K562 (cell line): ENCODE results near the gene SGIP1. TPM values are rescaled to one million over a fixed set of nuclear protein-coding genes. Genes with fewer than 3 reads are reported as not detected.

Source experiments
- ATAC-seq: fragments of 200-7000 bp; cut with Tn5 transposase; 3 replicates; pipeline ENCODE4 v1.9.1; 2020; ENCODE audit warnings: moderate library complexity
- BruUV-seq: library from RNA; stranded (reverse); fragments of 400-500 nt; replicated peaks from 2 replicates; lab custom pipeline; 2021; lab: Mats Ljungman, UMichigan
- CTCF ChIA-PET: fragments of 300-600 bp; formaldehyde crosslinking; extraction: SDS; loops from one replicate; lab custom pipeline; 2021; ENCODE audit warnings: low intra/inter-chr PET ratio; lab: Yijun Ruan, JAX
- POLR2A ChIA-PET: fragments of 300-600, 350-650 bp; sonication (Branson Sonifier 250); formaldehyde crosslinking; extraction: SDS; loops from one replicate; lab custom pipeline; 2021; ENCODE audit warnings: antibody characterized with exemption, inconsistent platforms; lab: Yijun Ruan, JAX
- DNase-seq, 4 experiments: peaks; one replicate each; pipeline versions ENCODE4 v3.0.0 to v3.0.0-alpha.2; 2011 to 2018; ENCODE audit warnings: low spot score in 3 of 4, mixed read lengths in 3 of 4; ENCODE audit errors: extremely low read depth in 1 of 4
- FAIRE-seq: peaks from 2 replicates; lab custom pipeline; 2011; peaks lifted over from hg19 to GRCh38; lab: Jason Lieb, UNC
- H2AFZ ChIP-seq: 2 replicates; pipeline ENCODE4 v1.6.0; 2011; ENCODE audit warnings: low read depth, low read length, control low read depth, inconsistent platforms
- H3K27ac ChIP-seq: fragments of 200-600 bp; 3 replicates; pipeline ENCODE4 v1.8.0; 2011; ENCODE audit warnings: low read depth, mild to moderate bottlenecking, control low read depth, inconsistent platforms, low read length, moderate library complexity, mixed read lengths; ENCODE audit errors: extremely low read depth
- H3K27me3 ChIP-seq, 2 experiments: fragments of 300-600 bp in 1 of 2; 2 replicates in 1 of 2; 3 replicates in 1 of 2; pipeline versions ENCODE4 v1.6.0 to v1.8.0; 2011; ENCODE audit warnings: inconsistent platforms in 2 of 2, low read length in 2 of 2, mild to moderate bottlenecking in 1 of 2, mixed read lengths in 1 of 2, moderate library complexity in 1 of 2; ENCODE audit not compliant: control insufficient read depth in 2 of 2, insufficient read depth in 2 of 2
- H3K36me3 ChIP-seq: fragments of 300-600 bp; 3 replicates; pipeline ENCODE4 v1.8.0; 2011; ENCODE audit warnings: mild to moderate bottlenecking, low read length, inconsistent platforms; ENCODE audit not compliant: control insufficient read depth, insufficient read depth
- H3K4me1 ChIP-seq, 2 experiments: fragments of 200-600 bp in 1 of 2; replicated peaks in 1 of 2; 2 replicates in 1 of 2; 3 replicates in 1 of 2; pipeline versions ENCODE4 v1.5.1 to v1.8.0; 2011; ENCODE audit warnings: inconsistent platforms in 2 of 2, low read length in 2 of 2, mild to moderate bottlenecking in 1 of 2, mixed read lengths in 1 of 2, moderate library complexity in 1 of 2; ENCODE audit not compliant: control insufficient read depth in 2 of 2, insufficient read depth in 2 of 2
- H3K4me2 ChIP-seq: 2 replicates; pipeline ENCODE4 v1.6.1; 2011; ENCODE audit warnings: low read length, control low read depth, inconsistent platforms, mixed read lengths; ENCODE audit not compliant: insufficient read depth
- H3K4me3 ChIP-seq: fragments of 200-600 bp; sonication (generic), shearing (Covaris generic); 2 replicates; pipeline ENCODE4 v1.5.1; 2016; ENCODE audit warnings: control low read depth, inconsistent platforms
- H3K79me2 ChIP-seq: fragments of 200-600 bp; 3 replicates; pipeline ENCODE4 v1.8.0; 2011; ENCODE audit warnings: low read length, inconsistent platforms; ENCODE audit not compliant: control insufficient read depth, insufficient read depth
- H3K9ac ChIP-seq, 2 experiments: 2 replicates each; pipeline versions ENCODE4 v1.6.0 to v1.6.1; 2011; ENCODE audit warnings: low read depth in 2 of 2, low read length in 2 of 2, control low read depth in 1 of 2, inconsistent platforms in 1 of 2, mild to moderate bottlenecking in 1 of 2, mixed read lengths in 1 of 2; ENCODE audit not compliant: insufficient read depth in 1 of 2
- H3K9me1 ChIP-seq: one replicate; pipeline ENCODE4 v1.6.0; 2011; ENCODE audit warnings: inconsistent platforms, mild to moderate bottlenecking, low read length, moderate library complexity; ENCODE audit not compliant: control insufficient read depth, insufficient read depth
- H3K9me3 ChIP-seq: replicated peaks from 2 replicates; pipeline ENCODE4 v1.5.1; 2011; ENCODE audit warnings: low read depth, low read length, inconsistent platforms; ENCODE audit not compliant: control insufficient read depth, insufficient read depth
- H4K20me1 ChIP-seq: replicated peaks from 2 replicates; pipeline ENCODE4 v1.6.1; 2011; ENCODE audit warnings: low read length, inconsistent platforms, mixed read lengths; ENCODE audit not compliant: control insufficient read depth, insufficient read depth
- E2F8 ChIP-seq: fragments of 450-650 bp; IDR thresholded peaks from 2 replicates; pipeline ENCODE4 v1.7.1; 2018; ENCODE audit warnings: mild to moderate bottlenecking, low read depth; ENCODE audit not compliant: partially characterized antibody
- ELF1 ChIP-seq: fragments of 200-800 bp; sonication (Bioruptor generic); IDR thresholded peaks from 2 replicates; pipeline ENCODE4 v1.6.1; 2016; ENCODE audit warnings: missing genetic modification characterization, missing compliant biosample characterization
- GTF2A2 ChIP-seq: IDR thresholded peaks from 2 replicates; pipeline ENCODE4 v1.6.1; 2016; ENCODE audit warnings: mild to moderate bottlenecking, missing genetic modification characterization, missing compliant biosample characterization
- JUND ChIP-seq, 2 experiments: IDR thresholded peaks; 2 replicates in 1 of 2; 3 replicates in 1 of 2; pipeline ENCODE4 v1.6.1; 2011; ENCODE audit warnings: borderline replicate concordance in 2 of 2, low read depth in 2 of 2, low read length in 2 of 2, improper control_type of control experiment in 1 of 2, missing biosample characterization in 1 of 2, missing genetic modification characterization in 1 of 2, missing genetic modification reagents in 1 of 2
- KDM1A ChIP-seq, 2 experiments: fragments of 450-650 bp; IDR thresholded peaks; 2 replicates each; pipeline ENCODE4 v1.6.1; 2016; ENCODE audit warnings: mild to moderate bottlenecking in 2 of 2
- KHSRP ChIP-seq: fragments of 450-650 bp; IDR thresholded peaks from 2 replicates; pipeline ENCODE4 v1.6.1; 2017
- KLF16 ChIP-seq: IDR thresholded peaks from 2 replicates; pipeline ENCODE4 v1.6.1; 2016; ENCODE audit warnings: antibody characterized with exemption
- NFIX ChIP-seq: fragments of 250-450 bp; sonication (Bioruptor Pico); IDR thresholded peaks from 2 replicates; pipeline ENCODE4 v1.4.0; 2020; ENCODE audit warnings: low read depth, mild to moderate bottlenecking, moderate library complexity
- NUFIP1 ChIP-seq: fragments of 450-650 bp; IDR thresholded peaks from 2 replicates; pipeline ENCODE4 v1.6.1; 2018; ENCODE audit not compliant: partially characterized antibody
- POLR2H ChIP-seq: IDR thresholded peaks from 2 replicates; pipeline ENCODE4 v1.6.1; 2016; ENCODE audit warnings: missing genetic modification characterization, low read depth, mild to moderate bottlenecking, control low read depth, missing compliant biosample characterization, moderate library complexity
- RHOXF2B ChIP-seq: fragments of 250-450 bp; sonication (Bioruptor Pico); conservative IDR thresholded peaks from 2 replicates; pipeline ENCODE4 v1.5.1; 2021
- SMAD4 ChIP-seq: fragments of 250-450 bp; sonication (Bioruptor Pico); conservative IDR thresholded peaks from 2 replicates; pipeline ENCODE4 v1.8.0; 2021; ENCODE audit warnings: inconsistent platforms, mild to moderate bottlenecking, moderate library complexity
- SMARCE1 ChIP-seq: fragments of 450-650 bp; IDR thresholded peaks from 2 replicates; pipeline ENCODE4 v1.7.1; 2016; ENCODE audit warnings: mild to moderate bottlenecking
- TARDBP ChIP-seq: fragments of 450-650 bp; IDR thresholded peaks from 2 replicates; pipeline ENCODE4 v1.6.1; 2016
- TRIM24 ChIP-seq, 2 experiments: fragments of 450-650 bp; IDR thresholded peaks; 2 replicates each; pipeline ENCODE4 v1.6.1; 2016
- YY1 ChIP-seq, 3 experiments: IDR thresholded peaks; 2 replicates each; pipeline ENCODE4 v1.6.1; 2011; ENCODE audit warnings: low read length in 2 of 3, mild to moderate bottlenecking in 2 of 3, moderate library complexity in 2 of 3, borderline replicate concordance in 1 of 3, control low read depth in 1 of 3, low read depth in 1 of 3; ENCODE audit not compliant: insufficient read depth in 3 of 3, insufficient replicate concordance in 2 of 3, control insufficient read depth in 1 of 3, insufficient read length in 1 of 3; ENCODE audit errors: extremely low read depth in 1 of 3
- ZNF436 ChIP-seq: fragments of 250-450, 450-650 bp; sonication (Bioruptor Pico); formaldehyde crosslinking; IDR thresholded peaks from 2 replicates; pipeline ENCODE4 v1.7.0; 2020; ENCODE audit warnings: mild to moderate bottlenecking
- WGBS: fragments of 100-300 bp; shearing (Covaris generic); methylation state at CpG from one replicate; pipeline ENCODE4 v1.1.6; 2016; ENCODE audit warnings: low coverage, mixed read lengths; ENCODE audit not compliant: insufficient coverage; ENCODE audit errors: missing lambda C conversion rate; 5-methylcytosine and 5-hydroxymethylcytosine counted together
- in situ Hi-C: fragments of 300-500 bp; cut with MboI; formaldehyde crosslinking; loops from 4 replicates; pipeline ENCODE4 v1.15.0; 2018; ENCODE audit warnings: inconsistent platforms, mixed read lengths
- intact Hi-C: fragments of 100-400 bp; cut with micrococcal nuclease; formaldehyde crosslinking; loops from 2 replicates; pipeline ENCODE4 v1.14.2; 2022
- polyA plus RNA-seq, 8 experiments: library from polyadenylated mRNA; depleted of rRNA in 4 of 8; stranded (reverse) in 5 of 8; unstranded in 3 of 8; fragments of >200 nt; fragmentation: Nextera tagmentation in 2 of 8; fragmentation: Illumina TruSeq in 1 of 8; extraction: Ambion mirVana in 2 of 8; extraction: Trizol in 1 of 8; gene quantifications; 2 replicates each; pipeline versions ENCODE4 v1.2.1 to v1.2.3, GENCODE V29; 2011 to 2014; ENCODE audit warnings: inconsistent platforms in 1 of 8, missing spikeins in 1 of 8
- total RNA-seq, 7 experiments: library from RNA; depleted of rRNA in 6 of 7; stranded (reverse); fragments of >200 nt in 6 of 7; fragmentation: Illumina TruSeq in 2 of 7; extraction: Trizol in 2 of 7; gene quantifications; 2 replicates each; pipeline versions ENCODE4 v1.2.1 to v1.2.3, GENCODE V29; 2011 to 2021; ENCODE audit warnings: low replicate concordance in 1 of 7

The SGIP1 gene
- total and polyA plus RNA-seq, 9 of the 15 experiments (the other 6 are each of a cell fraction or from before 2014, with no cell fraction given): 0.07 to 0.35 TPM; not detected in 7

DNA sequence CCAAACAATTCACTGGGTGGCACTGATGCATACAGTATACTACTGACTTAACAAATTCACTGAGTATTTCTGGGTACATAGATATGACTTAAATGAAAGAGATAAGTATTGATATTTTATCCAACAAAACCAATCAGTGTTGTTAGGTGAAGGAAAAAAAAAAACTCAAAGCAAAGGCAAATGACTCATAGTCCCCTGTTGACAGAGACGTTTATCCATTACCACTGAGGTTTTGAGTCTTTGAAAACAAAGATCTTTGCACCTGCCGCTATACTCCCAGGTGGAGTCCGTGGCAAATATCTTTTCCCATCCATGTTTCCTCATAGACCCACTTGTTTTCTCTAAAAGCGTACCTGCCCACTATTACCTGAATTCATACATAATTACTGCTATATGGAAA is 236.7 kb downstream of the SGIP1 start (continued):
- TF ChIP-seq RHOXF2B (CRISPR knock-in tag) (no peak), ELF1 (tag) (no peak), KDM1A (IDR thresholded peaks at IDR 0.05) (0 out of 4 replicates have a peak, but pooled peaks have one; percentile 14 to 21), POLR2H (no peak), JUND (IDR thresholded peaks at IDR 0.05; ENCODE audit: borderline replicate concordance, low read depth, low read length) (peak; percentile 66; the same call in 1 of the 2 replicates), JUND (tag; IDR thresholded peaks at IDR 0.05; ENCODE audit: borderline replicate concordance, low read depth, low read length) (peak; percentile 74; the same call in 2 of the 3 replicates), ZNF436 (CRISPR knock-in tag) (no peak), GTF2A2 (tag) (no peak), TRIM24 (IDR thresholded peaks at IDR 0.05) (no peak), NFIX (no peak), KLF16 (no peak), TARDBP (no peak), NUFIP1 (no peak), KHSRP (no peak), SMAD4 (CRISPR knock-in tag) (no peak)
- TF ChIP-seq, all 486 proteins: peak for 8

DNA sequence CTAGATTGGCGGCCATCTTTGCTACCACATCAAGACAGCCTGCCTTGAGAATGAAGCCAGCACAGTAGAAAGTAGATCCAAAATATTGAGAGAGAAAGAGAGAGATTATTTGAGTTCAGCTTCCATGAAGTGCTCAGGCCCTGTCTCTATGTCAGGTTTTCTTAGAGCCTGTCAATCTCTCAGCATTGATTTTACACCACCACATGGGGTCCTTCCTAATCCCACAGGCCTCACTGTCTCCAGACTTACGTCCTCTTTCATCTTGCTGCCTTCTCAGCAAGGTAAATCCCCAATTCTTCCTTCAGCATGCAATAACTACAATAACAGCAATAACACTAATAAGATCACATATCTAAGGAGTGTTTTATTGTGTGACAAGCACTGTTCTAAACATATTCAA is 239.3 kb downstream of the SGIP1 start:
- H3K4me3 ChIP-seq: no peak overlapping the region
- H3K9me1 ChIP-seq: no peaks in the 10 kb centered on the region
- H3K36me3 ChIP-seq: no peaks in the 10 kb centered on the region
- intact Hi-C loops: loop anchor here (5.0 kb wide), 1 partner anchor 89 kb away; no protein-coding TSS in a partner anchor
- DNase-seq (no peak), FAIRE-seq (no peak), ATAC-seq (0 out of 3 replicates have a peak, but pooled peaks have one; percentile 26)
- TF ChIP-seq SMARCE1 (no peak), E2F8 (no peak), YY1 (IDR thresholded peaks at IDR 0.05; ENCODE audit: borderline replicate concordance in 1 of 3, control insufficient read depth in 1 of 3, extremely low read depth in 1 of 3, insufficient read depth in 3 of 3, insufficient read length in 1 of 3, insufficient replicate concordance in 2 of 3, low read depth in 1 of 3, low read length in 2 of 3) (peak in 1 of 3 experiments; percentile 38)
- H3K9ac ChIP-seq: no peak overlapping the region
- 0 out of 2 replicates have a peak overlapping the region, but pooled peaks have one; percentile 17 for H2AFZ ChIP-seq
- H3K27me3 ChIP-seq: no peaks in the 10 kb centered on the region
- no peaks in the 10 kb centered on the region; a peak in 2 of 5 replicates for H3K4me1 ChIP-seq
- POLR2A ChIA-PET: no interaction called here
- CTCF ChIA-PET: no interaction called here
- no peak overlapping the region for H3K4me2 ChIP-seq
- H4K20me1 ChIP-seq: no peaks in the 10 kb centered on the region
- H3K79me2 ChIP-seq: no peaks in the 10 kb centered on the region
- H3K9me3 ChIP-seq: no peaks in the 10 kb centered on the region
- BruUV-seq: no TSS peak
- in situ Hi-C loops: no loop called here
- WGBS: 58% methylated on average over 2 of the region's 2 CpGs
- H3K27ac ChIP-seq: no peak overlapping the region
